ENCODE measurements around the gene TLL2.

Gene TLL2

GRCh38 chr10:96418582-96418981 lies 95.1 kb downstream of the TLL2 start:
- DNase-seq: no peak

GRCh38 chr10:96417441-96417840 lies 96.3 kb downstream of the TLL2 start:
- no peak for DNase-seq

- no peak for DNase-seq
Measured at GRCh38 chr10:96416643-96417042, 97.1 kb downstream of the TLL2 start.

GRCh38 chr10:96415891-96416554 lies 97.7 kb downstream of the TLL2 start:
- DNase-seq: no peak

- no peak for DNase-seq
Measured at GRCh38 chr10:96415150-96415890, 98.4 kb downstream of the TLL2 start.

- DNase-seq: no peak
Measured at GRCh38 chr10:96414303-96414702, 99.4 kb downstream of the TLL2 start.

- no peak for DNase-seq
Measured at GRCh38 chr10:96413151-96413787, 100.5 kb downstream of the TLL2 start.

GRCh38 chr10:96411716-96412320 lies 101.9 kb downstream of the TLL2 start:
- DNase-seq: no peak

- DNase-seq: no peak
Measured at GRCh38 chr10:96410296-96410695, 103.4 kb downstream of the TLL2 start.

GRCh38 chr10:96408201-96408600 lies 105.5 kb downstream of the TLL2 start:
- no peak for DNase-seq

GRCh38 chr10:96407560-96408069 lies 106.1 kb downstream of the TLL2 start:
- no peak for DNase-seq

GRCh38 chr10:96406091-96406490 lies 107.6 kb downstream of the TLL2 start:
- DNase-seq: no peak

GRCh38 chr10:96402417-96403305 lies 111.1 kb downstream of the TLL2 start:
- no peak for DNase-seq

- no peak for DNase-seq
Measured at GRCh38 chr10:96401036-96401435, 112.7 kb downstream of the TLL2 start.

GRCh38 chr10:96400465-96400864 lies 113.3 kb downstream of the TLL2 start:
- DNase-seq: no peak

- no peak for DNase-seq
Measured at GRCh38 chr10:96397902-96398301, 115.8 kb downstream of the TLL2 start.

GRCh38 chr10:96395931-96396877 lies 117.5 kb downstream of the TLL2 start:
- DNase-seq: no peak

- DNase-seq: no peak
Measured at GRCh38 chr10:96390460-96390864, 123.3 kb downstream of the TLL2 start.

GRCh38 chr10:96389785-96390184 lies 123.9 kb downstream of the TLL2 start:
- DNase-seq: no peak

- no peak for DNase-seq
Measured at GRCh38 chr10:96387601-96388000, 126.1 kb downstream of the TLL2 start.

GRCh38 chr10:96387161-96387560 lies 126.6 kb downstream of the TLL2 start:
- no peak for DNase-seq
